ENCODE results near the gene PSD2. TPM values are rescaled to one million over a fixed set of nuclear protein-coding genes. Genes with fewer than 3 reads are reported as not detected.

The PSD2 gene
- total RNA-seq, 1 donor from 2014 or later: 0.14 TPM

GRCh38 chr5:139765409-139766217 is 30.0 kb upstream of the PSD2 start:
- peak; percentile 81 for DNase-seq (ENCODE audit: low spot score, unreplicated experiment)
- Mint-ChIP-seq H3K4me3 (ENCODE audit: low read depth) (peak overlapping the region; percentile 60), H3K4me1 (ENCODE audit: low read depth) (peaks cover 16% of the 10 kb centered on the region), H3K9me3 (ENCODE audit: low read depth) (no peaks in the 10 kb centered on the region), H3K27me3 (peaks cover 37% of the 10 kb centered on the region), H3K27ac (no peak overlapping the region), H3K36me3 (ENCODE audit: insufficient read depth) (no peaks in the 10 kb centered on the region)
- TF ChIP-seq CTCF (IDR thresholded peaks at IDR 0.05; ENCODE audit: unreplicated experiment): no peak

GRCh38 chr5:139767960-139768359 is 27.6 kb upstream of the PSD2 start:
- no peak for TF ChIP-seq CTCF (IDR thresholded peaks at IDR 0.05; ENCODE audit: unreplicated experiment)
- no peaks in the 10 kb centered on the region for H3K36me3 Mint-ChIP-seq (ENCODE audit: insufficient read depth)
- no peak overlapping the region for H3K4me3 Mint-ChIP-seq (ENCODE audit: low read depth)
- H3K27ac Mint-ChIP-seq: no peak overlapping the region
- no peaks in the 10 kb centered on the region for H3K9me3 Mint-ChIP-seq (ENCODE audit: low read depth)
- DNase-seq (ENCODE audit: low spot score, unreplicated experiment): no peak
- peaks cover 8% of the 10 kb centered on the region for H3K4me1 Mint-ChIP-seq (ENCODE audit: low read depth)
- peaks cover 36% of the 10 kb centered on the region for H3K27me3 Mint-ChIP-seq

GRCh38 chr5:139768807-139769465 is 26.7 kb upstream of the PSD2 start:
- peaks cover 34% of the 10 kb centered on the region for H3K27me3 Mint-ChIP-seq

GRCh38 chr5:139769477-139769876 is 26.1 kb upstream of the PSD2 start:
- no peaks in the 10 kb centered on the region for H3K36me3 Mint-ChIP-seq (ENCODE audit: insufficient read depth)

More at GRCh38 chr5:139768807-139769465, 26.7 kb upstream of the PSD2 start:
- Mint-ChIP-seq H3K9me3 (ENCODE audit: low read depth) (no peaks in the 10 kb centered on the region), H3K36me3 (ENCODE audit: insufficient read depth) (no peaks in the 10 kb centered on the region), H3K4me1 (ENCODE audit: low read depth) (peaks cover 2% of the 10 kb centered on the region), H3K4me3 (ENCODE audit: low read depth) (no peak overlapping the region), H3K27ac (no peak overlapping the region)
- no peak for DNase-seq (ENCODE audit: low spot score, unreplicated experiment)
- no peak for TF ChIP-seq CTCF (IDR thresholded peaks at IDR 0.05; ENCODE audit: unreplicated experiment)

More at GRCh38 chr5:139769477-139769876, 26.1 kb upstream of the PSD2 start:
- no peak for DNase-seq (ENCODE audit: low spot score, unreplicated experiment)
- peaks cover 1% of the 10 kb centered on the region for H3K4me1 Mint-ChIP-seq (ENCODE audit: low read depth)
- TF ChIP-seq CTCF (IDR thresholded peaks at IDR 0.05; ENCODE audit: unreplicated experiment): no peak
- H3K27ac Mint-ChIP-seq: no peak overlapping the region
- no peak overlapping the region for H3K4me3 Mint-ChIP-seq (ENCODE audit: low read depth)
- peaks cover 35% of the 10 kb centered on the region for H3K27me3 Mint-ChIP-seq
- no peaks in the 10 kb centered on the region for H3K9me3 Mint-ChIP-seq (ENCODE audit: low read depth)
